HG02981 (cell line): ENCODE measurements around the gene SLC4A11.
A peak's percentile ranks its signal among the peaks of the same experiment; 100 is the strongest.
"Not testable (repeated sequence)": the region's sequence is repeated elsewhere in the genome, so short reads cannot be mapped to it uniquely, and the experiment has no call there.

ENCODE experiments used
- ATAC-seq: cut with Tn5 transposase; IDR thresholded peaks from one replicate; pipeline ENCODE4 v1.9.1; 2021; ENCODE audit warnings: mild to moderate bottlenecking, moderate library complexity; ENCODE audit not compliant: unreplicated experiment

Gene SLC4A11

GRCh38 chr20:3229158-3229557 is 9.8 kb downstream of the SLC4A11 start:
- ATAC-seq: no peak

- no peak for ATAC-seq
Observed at GRCh38 chr20:3228750-3229032, 10.3 kb downstream of the SLC4A11 start.

- ATAC-seq: no peak
Observed at GRCh38 chr20:3227936-3228749, 10.8 kb downstream of the SLC4A11 start.

DNA sequence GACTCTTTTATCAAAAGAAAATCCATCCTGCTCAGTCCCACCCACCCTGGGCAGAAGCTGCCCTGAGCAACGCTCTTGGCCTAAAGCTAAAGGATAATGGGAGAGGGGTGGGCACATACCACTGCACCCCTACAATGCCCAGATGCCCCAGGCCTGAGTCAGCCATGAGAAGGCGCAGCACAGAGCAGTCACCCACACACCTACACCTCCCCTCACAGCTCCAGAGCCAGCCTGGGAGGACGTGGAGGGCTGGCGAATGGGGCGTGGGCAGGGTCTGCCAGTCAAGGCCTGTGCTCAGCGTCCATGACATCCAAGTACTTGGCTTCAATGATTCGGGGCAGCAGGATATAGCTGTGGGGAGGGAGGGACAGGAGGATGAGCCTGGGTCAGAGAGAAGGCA is 11.5 kb downstream of the SLC4A11 start:
- no peak for ATAC-seq

- no peak for ATAC-seq
Observed at GRCh38 chr20:3226864-3227263, 12.1 kb downstream of the SLC4A11 start.

DNA sequence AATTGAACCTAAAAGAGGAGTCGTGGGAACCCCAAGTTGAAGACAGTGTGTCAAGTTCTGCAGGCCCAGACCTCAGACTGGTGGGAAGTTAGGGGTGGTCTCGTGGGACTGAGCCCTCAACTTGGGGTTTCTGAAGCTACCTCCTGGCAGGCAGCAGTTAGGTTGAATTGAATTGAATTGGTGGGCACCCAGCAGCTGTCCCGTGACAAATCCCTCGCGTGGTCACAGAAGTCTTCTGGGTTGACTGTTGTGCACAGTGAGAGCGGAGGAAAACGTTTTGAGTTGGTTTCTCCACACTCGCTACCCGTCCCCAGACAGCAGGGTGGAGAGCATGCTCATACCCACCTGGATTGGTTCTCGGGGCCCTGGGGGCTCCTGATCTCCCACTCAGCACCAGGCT is 12.9 kb downstream of the SLC4A11 start:
- ATAC-seq: no peak

DNA sequence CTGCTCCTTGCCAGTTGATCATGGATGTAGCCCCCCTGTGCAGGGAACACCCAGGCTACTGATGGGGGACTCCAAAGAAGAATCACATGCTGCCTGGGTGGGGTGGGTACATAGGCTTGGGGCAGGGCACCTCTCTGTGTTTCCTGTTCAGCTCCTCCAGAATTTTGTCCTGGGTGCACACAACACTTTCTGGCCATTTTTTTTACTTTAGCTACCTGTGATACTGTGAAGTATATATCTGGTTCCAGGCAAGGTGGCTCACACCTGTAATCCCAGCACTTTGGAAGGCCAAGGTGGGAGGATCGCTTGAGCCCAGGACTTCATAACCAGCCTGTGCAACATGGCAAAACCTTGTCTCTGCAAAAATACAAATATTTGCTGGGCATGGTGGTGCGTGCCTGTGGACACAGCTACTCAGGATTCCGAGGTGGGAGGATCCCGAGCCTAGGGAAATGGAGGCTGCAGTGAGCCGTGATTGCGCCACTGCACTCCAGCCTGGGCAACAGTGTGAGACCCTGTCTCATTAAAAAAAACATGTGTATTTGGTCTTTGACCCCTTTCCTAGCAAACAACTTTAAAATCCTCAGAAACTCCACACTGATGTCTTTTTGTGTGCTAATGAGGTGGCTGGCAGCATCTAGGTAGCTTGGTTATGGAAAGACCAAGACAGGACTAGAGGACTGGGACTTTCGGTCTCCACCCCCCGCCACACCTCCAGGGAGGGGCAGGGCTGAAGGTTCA is 14.1 kb downstream of the SLC4A11 start:
- ATAC-seq: no peak

- ATAC-seq: no peak
Observed at GRCh38 chr20:3223994-3224680, 14.9 kb downstream of the SLC4A11 start.

GRCh38 chr20:3223651-3223993 is 15.4 kb downstream of the SLC4A11 start:
- no peak for ATAC-seq

GRCh38 chr20:3222635-3223600 is 16.1 kb downstream of the SLC4A11 start:
- peak; percentile 65 for ATAC-seq

- ATAC-seq: no peak
Observed at GRCh38 chr20:3221398-3222226, 17.4 kb downstream of the SLC4A11 start.

- ATAC-seq: no peak
Observed at GRCh38 chr20:3218307-3218988, 20.5 kb downstream of the SLC4A11 start.

DNA sequence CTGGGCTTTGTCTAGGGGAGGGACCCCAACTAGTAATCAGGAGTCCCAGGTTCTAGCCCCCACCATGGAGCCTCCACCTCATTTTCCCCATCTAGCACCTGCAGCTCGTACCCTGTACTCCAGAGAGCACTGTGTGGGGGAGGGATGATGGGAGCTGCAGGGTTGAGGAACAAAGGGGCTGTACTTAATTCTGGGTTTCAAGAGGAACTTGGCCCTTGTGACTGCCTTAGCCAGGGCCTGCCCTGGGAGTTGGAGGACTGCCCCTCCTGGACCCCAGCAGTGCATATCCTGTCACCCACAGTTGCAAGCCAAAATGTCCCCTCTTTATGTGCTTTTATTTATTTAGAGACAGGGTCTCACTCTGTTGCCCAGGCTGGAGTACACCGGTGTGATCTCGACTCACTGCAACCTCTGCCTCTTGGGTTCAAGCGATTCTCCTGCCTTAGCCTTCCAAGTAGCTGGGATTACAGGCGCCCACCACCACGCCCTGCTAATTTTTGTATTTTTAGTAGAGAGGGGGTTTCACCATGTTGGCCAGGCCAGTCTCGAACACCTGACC is 23.6 kb downstream of the SLC4A11 start:
- ATAC-seq: not testable (repeated sequence)

DNA sequence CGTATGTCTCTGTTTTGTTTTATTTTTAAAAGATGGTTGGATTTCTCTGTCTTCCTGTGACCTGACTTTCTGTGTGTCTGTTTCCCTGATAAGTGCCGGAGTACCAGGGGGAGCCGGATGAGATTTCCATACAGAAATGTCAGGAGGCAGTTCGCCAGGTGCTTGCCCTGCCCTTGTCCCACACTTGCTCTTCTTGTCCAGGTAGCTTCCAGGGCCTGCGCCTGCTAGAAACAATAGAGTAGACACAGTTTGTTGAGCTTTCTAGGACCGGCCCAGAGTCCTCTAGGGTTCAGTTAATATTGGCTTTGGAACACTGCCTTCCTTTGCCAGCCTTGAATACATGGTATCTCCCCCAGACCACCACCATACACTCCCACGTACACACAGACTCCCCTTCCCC is 25.8 kb downstream of the SLC4A11 start:
- ATAC-seq: no peak

DNA sequence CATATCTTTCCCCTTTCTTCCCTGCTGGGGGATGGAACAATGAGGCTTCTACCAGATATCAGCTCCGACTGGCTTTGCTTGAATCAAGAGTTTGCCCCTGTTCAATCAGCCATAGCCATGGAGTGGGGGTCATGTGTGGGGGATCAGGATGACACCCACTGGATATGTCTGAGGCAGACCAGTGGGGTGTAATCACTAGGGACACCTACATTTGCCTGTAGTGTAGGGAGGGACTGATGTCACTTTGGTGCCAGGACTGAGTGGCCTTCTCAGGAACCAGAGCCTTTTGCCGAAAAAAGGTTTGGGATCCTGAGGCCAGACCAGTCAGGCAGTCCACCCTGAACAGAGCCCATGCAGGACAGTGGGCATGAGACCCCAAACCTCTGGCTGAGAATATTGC is 28.6 kb downstream of the SLC4A11 start:
- ATAC-seq: no peak

GRCh38 chr20:3209946-3210317 is 29.1 kb downstream of the SLC4A11 start:
- no peak for ATAC-seq

GRCh38 chr20:3209257-3209945 is 29.6 kb downstream of the SLC4A11 start, which contains the start of gene ITPA:
Gene ITPA, plus strand, starts transcription at chr20:3209498. Its CDS starts 54 bp downstream, at chr20:3209552.
- no peak for ATAC-seq

DNA sequence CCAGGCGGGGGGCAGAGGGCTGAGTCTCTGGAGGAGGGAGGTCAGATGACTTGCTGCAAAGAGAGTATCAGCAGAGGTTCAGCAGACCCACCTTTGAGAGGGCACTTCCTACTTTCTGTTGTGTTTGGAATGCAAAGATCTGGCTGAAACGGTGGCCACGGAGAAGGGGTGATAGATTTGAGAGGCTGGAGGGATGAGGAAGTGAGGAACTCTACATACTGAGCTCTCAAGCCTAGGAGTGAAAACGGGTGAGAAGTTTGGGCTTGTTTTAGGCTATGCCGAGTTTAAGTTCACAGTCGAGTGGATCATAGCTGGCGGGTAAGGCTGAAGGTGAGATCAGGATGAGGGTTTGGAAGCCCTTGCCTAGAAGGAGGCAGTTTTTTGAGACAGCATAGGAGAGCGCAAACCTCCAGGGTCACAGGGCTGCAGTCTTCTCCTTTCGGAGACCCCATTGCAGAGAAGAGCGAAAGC is 30.2 kb downstream of the SLC4A11 start:
- ATAC-seq: no peak
